ENCODE data around the gene IRX4. TPM values are rescaled to one million over a fixed set of nuclear protein-coding genes. Genes with fewer than 3 reads are reported as not detected.
A peak's percentile ranks its signal among the peaks of the same experiment; 100 is the strongest.

Gene IRX4
- total RNA-seq, 1 donor from 2014 or later: not detected

DNA sequence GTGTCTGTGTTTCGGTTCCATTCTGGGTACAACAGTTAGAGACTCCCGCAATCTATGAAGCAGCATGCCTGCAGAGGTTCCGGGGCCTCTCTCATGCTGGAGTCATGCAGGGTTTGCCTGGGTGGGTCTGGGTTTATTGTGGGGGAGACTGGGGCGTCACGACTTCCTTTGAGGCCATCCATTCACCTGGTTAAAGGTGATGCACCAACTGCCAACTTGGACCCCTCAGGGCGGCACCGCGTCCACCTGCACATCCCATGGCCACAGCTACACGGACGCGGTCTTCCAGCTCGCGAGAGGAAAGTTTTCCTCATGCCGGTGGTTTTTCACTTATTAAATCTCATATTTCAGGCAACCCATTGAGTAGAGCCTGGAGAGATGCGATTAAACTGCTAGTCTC is 30.9 kb upstream of the IRX4 start:
- DNase-seq (no peak), ATAC-seq (ENCODE audit: low read depth) (no peak)
- Mint-ChIP-seq H3K9me3 (peaks cover 2% of the 10 kb centered on the region), H3K27me3 (peaks cover 2% of the 10 kb centered on the region), H3K27ac (no peak overlapping the region), H3K4me3 (no peak overlapping the region), H3K36me3 (ENCODE audit: low read depth) (no peaks in the 10 kb centered on the region), H3K4me1 (no peaks in the 10 kb centered on the region)
- intact Hi-C loops (cut with micrococcal nuclease): no loop called here
- CTCF ChIA-PET: no interaction called here
- TF ChIP-seq, protein P1, sequence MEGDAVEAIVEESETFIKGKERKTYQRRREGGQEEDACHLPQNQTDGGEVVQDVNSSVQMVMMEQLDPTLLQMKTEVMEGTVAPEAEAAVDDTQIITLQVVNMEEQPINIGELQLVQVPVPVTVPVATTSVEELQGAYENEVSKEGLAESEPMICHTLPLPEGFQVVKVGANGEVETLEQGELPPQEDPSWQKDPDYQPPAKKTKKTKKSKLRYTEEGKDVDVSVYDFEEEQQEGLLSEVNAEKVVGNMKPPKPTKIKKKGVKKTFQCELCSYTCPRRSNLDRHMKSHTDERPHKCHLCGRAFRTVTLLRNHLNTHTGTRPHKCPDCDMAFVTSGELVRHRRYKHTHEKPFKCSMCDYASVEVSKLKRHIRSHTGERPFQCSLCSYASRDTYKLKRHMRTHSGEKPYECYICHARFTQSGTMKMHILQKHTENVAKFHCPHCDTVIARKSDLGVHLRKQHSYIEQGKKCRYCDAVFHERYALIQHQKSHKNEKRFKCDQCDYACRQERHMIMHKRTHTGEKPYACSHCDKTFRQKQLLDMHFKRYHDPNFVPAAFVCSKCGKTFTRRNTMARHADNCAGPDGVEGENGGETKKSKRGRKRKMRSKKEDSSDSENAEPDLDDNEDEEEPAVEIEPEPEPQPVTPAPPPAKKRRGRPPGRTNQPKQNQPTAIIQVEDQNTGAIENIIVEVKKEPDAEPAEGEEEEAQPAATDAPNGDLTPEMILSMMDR (IDR thresholded peaks at IDR 0.05): no peak
- POLR2A ChIA-PET: no interaction called here

DNA sequence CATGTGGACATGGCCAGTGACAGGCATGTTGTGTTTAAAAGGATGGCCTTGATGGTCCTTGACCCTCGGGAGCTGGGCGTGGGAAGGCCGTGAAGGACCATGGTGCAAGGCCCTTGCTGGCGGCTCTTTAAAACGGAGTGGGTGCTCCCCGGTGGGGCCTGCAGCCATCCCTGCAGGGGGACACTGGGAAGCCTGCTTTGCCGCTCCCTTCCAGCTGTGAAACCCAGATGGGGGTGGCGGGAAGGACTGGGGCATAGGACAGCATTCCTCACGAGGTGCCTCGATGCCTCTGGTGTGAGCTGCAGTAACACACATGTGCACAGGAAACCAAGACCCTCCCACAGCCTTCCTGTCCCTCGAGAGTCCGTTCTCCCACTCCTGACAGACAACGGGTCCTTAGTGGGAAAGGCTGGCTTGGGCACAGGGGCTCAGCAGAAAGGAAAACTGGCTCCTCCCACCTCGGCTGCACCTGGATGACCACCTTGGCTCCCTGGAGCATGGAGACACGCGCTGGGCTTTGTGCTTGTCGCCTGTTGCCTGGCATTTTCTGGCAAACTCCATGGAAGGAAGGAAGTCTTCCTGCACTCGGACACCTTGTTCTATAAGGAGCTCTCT is 30.3 kb upstream of the IRX4 start:
- H3K9me3 Mint-ChIP-seq: peaks cover 2% of the 10 kb centered on the region
- no peak overlapping the region for H3K4me3 Mint-ChIP-seq
- DNase-seq (no peak), ATAC-seq (ENCODE audit: low read depth) (no peak)
- TF ChIP-seq, protein P1 (IDR thresholded peaks at IDR 0.05): no peak
- no peaks in the 10 kb centered on the region for H3K4me1 Mint-ChIP-seq
- intact Hi-C loops (cut with micrococcal nuclease): no loop called here
- H3K36me3 Mint-ChIP-seq (ENCODE audit: low read depth): no peaks in the 10 kb centered on the region
- peaks cover 3% of the 10 kb centered on the region for H3K27me3 Mint-ChIP-seq
- no peak overlapping the region for H3K27ac Mint-ChIP-seq
- ChIA-PET CTCF (no interaction called here), POLR2A (no interaction called here)

DNA sequence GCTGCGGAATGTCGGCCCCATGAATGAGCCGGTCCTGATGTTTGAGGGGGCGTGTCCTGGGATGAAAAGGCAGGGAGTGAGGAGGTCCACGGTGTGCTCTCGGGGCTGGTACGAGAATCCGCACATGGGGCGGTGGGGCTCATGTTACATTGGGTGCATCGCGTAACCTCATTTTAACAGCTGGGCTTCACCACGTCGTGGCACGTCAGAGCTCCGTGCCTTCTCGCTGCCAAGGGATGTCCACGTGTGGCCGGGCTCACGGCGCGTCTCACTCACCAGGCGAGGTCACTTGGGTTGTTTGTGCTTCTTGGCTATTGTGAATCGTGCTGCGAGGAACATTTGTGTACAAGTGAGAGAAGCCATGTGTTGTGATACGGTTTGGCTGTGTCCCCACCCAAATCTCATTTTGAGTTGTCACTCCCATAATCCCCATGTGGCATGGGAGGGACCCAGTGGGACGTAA is 29.1 kb upstream of the IRX4 start:
- peaks cover 2% of the 10 kb centered on the region for H3K9me3 Mint-ChIP-seq
- H3K4me3 Mint-ChIP-seq: no peak overlapping the region
- ATAC-seq (ENCODE audit: low read depth): no peak
- TF ChIP-seq, protein P1 (IDR thresholded peaks at IDR 0.05): no peak
- H3K36me3 Mint-ChIP-seq (ENCODE audit: low read depth): no peaks in the 10 kb centered on the region
- intact Hi-C loops (cut with micrococcal nuclease): no loop called here
- no peaks in the 10 kb centered on the region for H3K4me1 Mint-ChIP-seq
- H3K27ac Mint-ChIP-seq: no peak overlapping the region
- H3K27me3 Mint-ChIP-seq: peaks cover 3% of the 10 kb centered on the region
- no peak for DNase-seq
- ChIA-PET POLR2A (no interaction called here), CTCF (no interaction called here)

DNA sequence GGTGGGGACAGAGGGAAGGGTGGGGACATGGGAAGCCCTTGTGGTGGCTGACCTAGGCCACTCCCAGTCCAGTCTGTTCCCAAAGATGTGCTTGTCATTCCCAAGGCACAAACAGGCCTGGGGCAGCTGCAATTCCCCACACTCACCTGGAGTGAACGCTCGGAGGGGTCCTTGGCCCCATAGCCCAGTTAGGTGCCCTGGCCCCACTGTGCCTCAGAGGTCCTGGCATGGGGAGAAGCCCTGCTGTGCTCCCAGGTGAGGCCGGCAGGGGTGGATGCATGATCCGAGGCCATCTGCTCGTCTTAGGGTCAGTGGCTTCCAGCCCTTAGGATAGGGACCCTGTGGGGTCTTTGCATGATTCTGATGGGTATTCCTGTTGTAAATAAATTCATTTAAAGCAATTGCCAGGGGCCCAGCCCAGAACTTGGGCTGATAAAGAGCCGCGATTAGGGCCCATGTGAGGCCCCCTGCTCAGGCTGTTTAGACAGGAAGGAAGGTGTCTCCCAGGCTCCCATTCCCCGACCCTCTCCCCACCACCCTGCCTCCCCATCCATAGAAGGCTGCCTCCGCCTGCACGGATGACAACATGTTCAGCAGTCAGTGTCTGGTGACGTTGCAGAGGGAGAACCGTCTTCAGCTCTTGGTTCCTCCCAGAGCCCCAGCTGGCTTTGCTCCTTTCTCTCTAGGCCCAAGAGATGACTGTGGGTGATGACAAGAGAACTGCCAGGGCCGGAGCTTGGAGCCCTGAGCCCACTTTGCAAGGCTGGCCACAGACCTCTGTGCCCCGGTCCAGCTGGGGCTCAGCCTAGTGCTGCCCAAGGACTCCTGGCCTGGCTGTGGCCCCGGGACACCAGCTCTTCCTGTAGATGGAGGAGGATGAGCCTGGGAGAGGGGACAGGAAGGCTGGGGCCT is 28.4 kb upstream of the IRX4 start:
- no peak overlapping the region for H3K27ac Mint-ChIP-seq
- ATAC-seq (ENCODE audit: low read depth) (no peak), DNase-seq (peak; percentile 10)
- peaks cover 2% of the 10 kb centered on the region for H3K9me3 Mint-ChIP-seq
- no peaks in the 10 kb centered on the region for H3K36me3 Mint-ChIP-seq (ENCODE audit: low read depth)
- H3K4me3 Mint-ChIP-seq: no peak overlapping the region
- ChIA-PET CTCF (no interaction called here), POLR2A (no interaction called here)
- TF ChIP-seq, protein P1 (IDR thresholded peaks at IDR 0.05): no peak
- intact Hi-C loops (cut with micrococcal nuclease): no loop called here
- peaks cover 3% of the 10 kb centered on the region for H3K27me3 Mint-ChIP-seq
- H3K4me1 Mint-ChIP-seq: no peaks in the 10 kb centered on the region

DNA sequence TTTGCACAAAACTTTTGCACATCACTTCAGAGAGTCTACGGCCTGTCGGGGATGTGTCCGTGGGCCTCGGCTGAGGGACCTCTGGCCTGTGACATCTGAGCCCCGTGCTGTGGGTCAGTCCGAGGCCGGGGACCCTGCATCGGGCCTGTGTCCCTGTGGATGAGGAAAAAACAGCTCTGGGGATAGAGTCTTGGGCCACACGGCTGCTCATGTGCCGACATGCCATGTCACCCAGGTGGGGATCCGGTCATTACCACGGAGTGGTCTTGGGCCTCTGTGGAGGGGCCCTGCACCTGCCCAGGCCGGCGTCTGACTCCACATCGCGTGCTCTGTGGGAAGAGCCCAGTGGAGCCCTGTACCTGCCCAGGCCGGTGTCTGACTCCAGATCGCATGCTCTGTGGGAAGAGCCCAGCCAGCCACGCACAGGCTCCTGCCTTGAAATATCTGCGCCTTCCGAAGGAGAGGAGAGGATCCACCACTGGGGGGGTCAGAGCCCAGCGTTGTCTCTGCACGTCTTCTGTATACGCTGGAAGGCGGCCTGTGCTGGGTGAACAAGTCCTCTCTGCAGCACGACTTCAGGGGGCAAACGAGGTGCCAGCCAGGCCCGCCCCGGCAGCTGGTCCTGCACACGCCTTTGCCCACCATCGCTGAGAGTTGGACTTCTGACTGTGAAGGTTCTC is 27.5 kb upstream of the IRX4 start:
- H3K4me3 Mint-ChIP-seq: no peak overlapping the region
- H3K27ac Mint-ChIP-seq: no peak overlapping the region
- ATAC-seq (ENCODE audit: low read depth) (no peak), DNase-seq (peak; percentile 9)
- intact Hi-C loops (cut with micrococcal nuclease): no loop called here
- peaks cover 7% of the 10 kb centered on the region for H3K9me3 Mint-ChIP-seq
- no peaks in the 10 kb centered on the region for H3K4me1 Mint-ChIP-seq
- H3K27me3 Mint-ChIP-seq: peaks cover 3% of the 10 kb centered on the region
- ChIA-PET CTCF (no interaction called here), POLR2A (no interaction called here)
- TF ChIP-seq, protein P1 (IDR thresholded peaks at IDR 0.05): no peak
- no peaks in the 10 kb centered on the region for H3K36me3 Mint-ChIP-seq (ENCODE audit: low read depth)
